A549 (cell line): Measurements from ENCODE around the gene DCAF6. TPM values are rescaled to one million over a fixed set of nuclear protein-coding genes. Genes with fewer than 3 reads are reported as not detected.

ENCODE experiments used
- ATAC-seq, 2 experiments: fragments of 200-7000 bp in 1 of 2; fragments of >200 bp in 1 of 2; cut with Nextera tagmentation in 1 of 2; cut with Tn5 transposase in 1 of 2; 3 replicates each; pipeline versions ENCODE4 v1.8.0 to v1.9.1; 2018 to 2020; ENCODE audit warnings: mild to moderate bottlenecking in 1 of 2, moderate library complexity in 1 of 2
- CTCF ChIA-PET: fragments of 300-600 bp; sonication (Branson Sonifier 250); formaldehyde crosslinking; extraction: SDS; loops from one replicate; lab custom pipeline; 2021; ENCODE audit warnings: antibody characterized with exemption, inconsistent platforms; lab: Yijun Ruan, JAX
- POLR2A ChIA-PET: fragments of 350-600 bp; formaldehyde crosslinking; extraction: SDS; loops from one replicate; lab custom pipeline; 2021; ENCODE audit warnings: antibody characterized with exemption, inconsistent platforms; lab: Yijun Ruan, JAX
- DNase-seq, 2 experiments: peaks; one replicate each; pipeline versions ENCODE4 v3.0.0 to v3.0.0-alpha.2; 2011 to 2016; ENCODE audit warnings: low read depth in 1 of 2, low spot score in 1 of 2
- FAIRE-seq: peaks from 2 replicates; lab custom pipeline; 2011; peaks lifted over from hg19 to GRCh38; lab: Jason Lieb, UNC
- H3K27ac ChIP-seq, 2 experiments: fragments of >200 bp; sonication (Bioruptor Twin); formaldehyde crosslinking; 3 replicates each; pipeline ENCODE4 v1.5.1; 2016 to 2017
- H3K4me1 ChIP-seq: fragments of >200 bp; sonication (Bioruptor Twin); formaldehyde crosslinking; 3 replicates; pipeline ENCODE4 v1.6.1; 2016
- H3K4me2 ChIP-seq: fragments of >200 bp; sonication (Bioruptor Twin); formaldehyde crosslinking; 3 replicates; pipeline ENCODE4 v1.6.1; 2016
- H3K4me3 ChIP-seq: fragments of >200 bp; sonication (Bioruptor Twin); formaldehyde crosslinking; 3 replicates; pipeline ENCODE4 v1.5.1; 2016
- H3K9me3 ChIP-seq: fragments of >200 bp; sonication (Bioruptor Twin); formaldehyde crosslinking; 3 replicates; pipeline ENCODE4 v1.6.1; 2016
- ATOH8 ChIP-seq: fragments of 250-450 bp; sonication (Bioruptor Pico); IDR thresholded peaks from 2 replicates; pipeline ENCODE4 v1.5.0; 2020; ENCODE audit warnings: low read depth, mild to moderate bottlenecking, moderate library complexity
- BCL3 ChIP-seq: fragments of >200 bp; sonication (Bioruptor Twin); formaldehyde crosslinking; IDR thresholded peaks from 3 replicates; pipeline ENCODE4 v1.6.1; 2016
- CBX2 ChIP-seq: fragments of 200-600 bp; sonication (generic); IDR thresholded peaks from 2 replicates; pipeline ENCODE4 v1.6.1; 2016; ENCODE audit warnings: low read depth, mild to moderate bottlenecking, borderline replicate concordance
- CHD4 ChIP-seq: fragments of 200-600 bp; sonication (generic); IDR thresholded peaks from 2 replicates; pipeline ENCODE4 v1.6.1; 2016; ENCODE audit warnings: antibody characterized with exemption, mild to moderate bottlenecking, borderline replicate concordance
- EHMT2 ChIP-seq: fragments of 200-600 bp; sonication (generic); IDR thresholded peaks from 2 replicates; pipeline ENCODE4 v1.6.1; 2016; ENCODE audit warnings: antibody characterized with exemption, low read depth, mild to moderate bottlenecking, moderate library complexity
- EP300 ChIP-seq, 2 experiments: fragments of >200 bp; sonication (Bioruptor Twin); formaldehyde crosslinking; IDR thresholded peaks; 2 replicates in 1 of 2; 3 replicates in 1 of 2; pipeline ENCODE4 v1.6.1; 2016 to 2017
- ESRRA ChIP-seq: fragments of 150-350 bp; IDR thresholded peaks from 2 replicates; pipeline ENCODE4 v1.6.1; 2014; ENCODE audit warnings: mild to moderate bottlenecking, low read length, borderline replicate concordance
- FOSL2 ChIP-seq, 2 experiments: fragments of 450-650 bp in 1 of 2; fragments of >200 bp in 1 of 2; sonication (Bioruptor Twin) in 1 of 2; formaldehyde crosslinking; IDR thresholded peaks; 2 replicates each; pipeline versions ENCODE4 v1.5.0 to v1.6.1; 2016 to 2020; ENCODE audit warnings: mild to moderate bottlenecking in 1 of 2, moderate library complexity in 1 of 2
- HEYL ChIP-seq: fragments of 250-450 bp; sonication (Bioruptor Pico); IDR thresholded peaks from 2 replicates; pipeline ENCODE4 v1.8.0; 2021; ENCODE audit warnings: mild to moderate bottlenecking, moderate library complexity
- HOXB5 ChIP-seq: fragments of 250-450 bp; sonication (Bioruptor Pico); IDR thresholded peaks from 2 replicates; pipeline ENCODE4 v1.5.0; 2020; ENCODE audit warnings: mild to moderate bottlenecking, moderate library complexity
- KDM1A ChIP-seq: fragments of 200-600 bp; sonication (generic); IDR thresholded peaks from 2 replicates; pipeline ENCODE4 v1.6.1; 2016; ENCODE audit warnings: low read depth, mild to moderate bottlenecking
- MYC ChIP-seq: IDR thresholded peaks from 2 replicates; pipeline ENCODE4 v1.6.1; 2012; ENCODE audit warnings: mild to moderate bottlenecking, inconsistent platforms, low read length, improper control_type of control experiment, borderline replicate concordance
- POLR2AphosphoS2 ChIP-seq: conservative IDR thresholded peaks from 2 replicates; pipeline ENCODE4 v1.6.1; 2012; ENCODE audit warnings: low read length, improper control_type of control experiment, inconsistent platforms
- RAD21 ChIP-seq, 2 experiments: fragments of >200 bp in 1 of 2; sonication (Bioruptor Twin) in 1 of 2; formaldehyde crosslinking in 1 of 2; IDR thresholded peaks in 1 of 2; conservative IDR thresholded peaks in 1 of 2; 2 replicates in 1 of 2; 3 replicates in 1 of 2; pipeline ENCODE4 v1.6.1; 2012 to 2018; ENCODE audit warnings: inconsistent platforms in 1 of 2
- RCOR1 ChIP-seq: fragments of 150-350 bp; IDR thresholded peaks from 2 replicates; pipeline ENCODE4 v1.6.1; 2014; ENCODE audit warnings: antibody characterized with exemption, low read length, low read depth
- SMC3 ChIP-seq: fragments of >200 bp; sonication (Bioruptor Twin); formaldehyde crosslinking; IDR thresholded peaks from 3 replicates; pipeline ENCODE4 v1.6.1; 2018; ENCODE audit warnings: inconsistent platforms
- SREBF2 ChIP-seq: fragments of 450-650 bp; IDR thresholded peaks from 2 replicates; pipeline ENCODE4 v1.6.1; 2014; ENCODE audit warnings: mild to moderate bottlenecking, moderate library complexity
- TFCP2L1 ChIP-seq: fragments of 250-450 bp; sonication (Bioruptor Pico); IDR thresholded peaks from 2 replicates; pipeline ENCODE4 v1.5.0; 2021; ENCODE audit warnings: mild to moderate bottlenecking
- TP53 ChIP-seq: fragments of 250-450 bp; sonication (Bioruptor Pico); IDR thresholded peaks from 2 replicates; pipeline ENCODE4 v1.5.0; 2021; ENCODE audit warnings: mild to moderate bottlenecking, moderate library complexity
- ZFP36 ChIP-seq: fragments of 450-650 bp; IDR thresholded peaks from 2 replicates; pipeline ENCODE4 v1.6.1; 2014; ENCODE audit warnings: borderline replicate concordance; ENCODE audit not compliant: partially characterized antibody
- ZSCAN20 ChIP-seq: fragments of 250-450 bp; sonication (Bioruptor Pico); IDR thresholded peaks from 2 replicates; pipeline ENCODE4 v1.8.0; 2022; ENCODE audit warnings: mild to moderate bottlenecking, moderate library complexity
- WGBS: methylation state at CpG from one replicate; pipeline ENCODE4 v1.1.6; 2017; ENCODE audit errors: missing lambda C conversion rate; 5-methylcytosine and 5-hydroxymethylcytosine counted together
- polyA plus RNA-seq, 4 experiments: library from polyadenylated mRNA; depleted of rRNA in 3 of 4; stranded (reverse); fragments of >200 nt; fragmentation: RNase III in 1 of 4; extraction: RNeasy Plus Mini Kit Qiagen cat#74134 plus additional on column Dnase treatment in 1 of 4; gene quantifications; 2 replicates in 3 of 4; 3 replicates in 1 of 4; pipeline ENCODE4 v1.2.3, GENCODE V29; 2011 to 2017
- TF ChIP-seq, protein P1 (sequence below): fragments of 250-450 bp; sonication (Bioruptor Pico); IDR thresholded peaks from 2 replicates; pipeline ENCODE4 v1.5.0; 2021; ENCODE audit warnings: mild to moderate bottlenecking, moderate library complexity, borderline replicate concordance
- TF ChIP-seq, protein P2 (sequence below): fragments of >200 bp; sonication (Bioruptor Twin); formaldehyde crosslinking; IDR thresholded peaks from 2 replicates; pipeline ENCODE4 v1.6.1; 2016

Gene DCAF6
- polyA plus RNA-seq, 2 of the 4 experiments (the other 2 are of a cell fraction): 39.9 to 74.7 TPM

- no peak for DNase-seq
- WGBS: 91% methylated on average over 5 of the region's 5 CpGs
- Histone ChIP-seq H3K4me1 (no peaks in the 10 kb centered on the region), H3K4me2 (no peak overlapping the region), H3K27ac (no peak overlapping the region)
- POLR2A ChIA-PET: no interaction called here
- no peak for ATAC-seq
- FAIRE-seq: no peak
- TF ChIP-seq KDM1A (no peak), FOSL2 (IDR thresholded peaks at IDR 0.05) (no peak), FOSL2 (CRISPR knock-in tag; IDR thresholded peaks at IDR 0.05) (no peak), TFCP2L1 (CRISPR knock-in tag) (no peak), RCOR1 (no peak)
- TF ChIP-seq, all 56 proteins: peak for 0
- CTCF ChIA-PET: interaction anchor here (1.0 kb wide), 1 partner anchor 52 kb away, joined by 3 read pairs; no protein-coding TSS in a partner anchor
- Histone ChIP-seq H3K9me3 (no peaks in the 10 kb centered on the region), H3K4me3 (no peak overlapping the region)
Observed at GRCh38 chr1:168031198-168031597, 94.7 kb downstream of the DCAF6 start.

GRCh38 chr1:168031627-168032026, 95.1 kb downstream of the DCAF6 start:
- DNase-seq (no peak), FAIRE-seq (no peak), ATAC-seq (no peak)
- 88% methylated on average over 4 of the region's 4 CpGs for WGBS
- H3K4me3 ChIP-seq: no peak overlapping the region
- ChIA-PET POLR2A (no interaction called here), CTCF (no interaction called here)
- no peak overlapping the region for H3K27ac ChIP-seq
- TF ChIP-seq ZSCAN20 (no peak), TFCP2L1 (CRISPR knock-in tag) (no peak)
- H3K4me2 ChIP-seq: no peak overlapping the region
- H3K9me3 ChIP-seq: no peaks in the 10 kb centered on the region
- H3K4me1 ChIP-seq: no peaks in the 10 kb centered on the region

- no peaks in the 10 kb centered on the region for H3K9me3 ChIP-seq
- WGBS: 79% methylated on average over 1 of the region's 1 CpG
- no peak for DNase-seq
- no peak overlapping the region for H3K4me2 ChIP-seq
- H3K27ac ChIP-seq: no peak overlapping the region
- ATAC-seq: no peak
- no peak overlapping the region for H3K4me3 ChIP-seq
- POLR2A ChIA-PET: no interaction called here
- no peak for TF ChIP-seq ESRRA
- TF ChIP-seq EHMT2: no peak
- no peak for TF ChIP-seq RAD21 (conservative IDR thresholded peaks at IDR 0.05 in 1 of 2, IDR thresholded peaks at IDR 0.05 in 1 of 2)
- no peak for TF ChIP-seq POLR2AphosphoS2
- no peak for TF ChIP-seq TP53 (CRISPR knock-in tag)
- no peak for TF ChIP-seq MYC
- no peak for TF ChIP-seq SREBF2
- no peak for TF ChIP-seq EP300 (IDR thresholded peaks at IDR 0.05)
- no peak for TF ChIP-seq SMC3
- no peak for TF ChIP-seq ZFP36
- no peak for TF ChIP-seq ATOH8
- no peak for TF ChIP-seq BCL3
- no peak for TF ChIP-seq HOXB5 (CRISPR knock-in tag)
- TF ChIP-seq RCOR1: no peak
- no peak for TF ChIP-seq CBX2
- no peak for TF ChIP-seq HEYL
- no peak for TF ChIP-seq CHD4
- TF ChIP-seq, protein P1, sequence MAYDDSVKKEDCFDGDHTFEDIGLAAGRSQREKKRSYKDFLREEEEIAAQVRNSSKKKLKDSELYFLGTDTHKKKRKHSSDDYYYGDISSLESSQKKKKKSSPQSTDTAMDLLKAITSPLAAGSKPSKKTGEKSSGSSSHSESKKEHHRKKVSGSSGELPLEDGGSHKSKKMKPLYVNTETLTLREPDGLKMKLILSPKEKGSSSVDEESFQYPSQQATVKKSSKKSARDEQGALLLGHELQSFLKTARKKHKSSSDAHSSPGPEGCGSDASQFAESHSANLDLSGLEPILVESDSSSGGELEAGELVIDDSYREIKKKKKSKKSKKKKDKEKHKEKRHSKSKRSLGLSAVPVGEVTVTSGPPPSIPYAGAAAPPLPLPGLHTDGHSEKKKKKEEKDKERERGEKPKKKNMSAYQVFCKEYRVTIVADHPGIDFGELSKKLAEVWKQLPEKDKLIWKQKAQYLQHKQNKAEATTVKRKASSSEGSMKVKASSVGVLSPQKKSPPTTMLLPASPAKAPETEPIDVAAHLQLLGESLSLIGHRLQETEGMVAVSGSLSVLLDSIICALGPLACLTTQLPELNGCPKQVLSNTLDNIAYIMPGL (CRISPR knock-in tag): no peak
- TF ChIP-seq, protein P2, sequence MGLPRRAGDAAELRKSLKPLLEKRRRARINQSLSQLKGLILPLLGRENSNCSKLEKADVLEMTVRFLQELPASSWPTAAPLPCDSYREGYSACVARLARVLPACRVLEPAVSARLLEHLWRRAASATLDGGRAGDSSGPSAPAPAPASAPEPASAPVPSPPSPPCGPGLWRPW: no peak
- H3K4me1 ChIP-seq: no peaks in the 10 kb centered on the region
- no peak for FAIRE-seq
- CTCF ChIA-PET: no interaction called here
Observed at GRCh38 chr1:168032029-168032428, 95.5 kb downstream of the DCAF6 start.
